Measurements from ENCODE around the gene MAP2K1.

DNA sequence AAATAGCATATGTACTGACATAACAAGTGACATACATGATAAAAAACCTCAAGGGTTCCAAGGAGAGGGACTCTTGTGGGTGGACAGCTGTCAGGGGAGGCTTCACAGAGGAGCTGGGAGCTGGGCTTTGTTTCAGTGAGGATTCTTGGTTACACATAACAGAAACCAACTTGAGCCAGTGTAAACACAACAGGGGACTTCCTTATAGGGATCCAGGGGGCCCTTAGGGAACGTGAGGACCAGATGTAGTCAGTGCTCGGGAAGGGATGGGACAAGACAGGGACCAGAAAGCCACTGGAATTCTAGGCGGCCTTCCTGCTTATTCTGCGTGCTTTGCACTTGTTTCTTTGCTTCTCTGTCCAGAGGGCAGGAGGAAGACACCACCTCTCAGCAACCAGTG is 75.9 kb downstream of the MAP2K1 start:
- TF ChIP-seq, protein P1, sequence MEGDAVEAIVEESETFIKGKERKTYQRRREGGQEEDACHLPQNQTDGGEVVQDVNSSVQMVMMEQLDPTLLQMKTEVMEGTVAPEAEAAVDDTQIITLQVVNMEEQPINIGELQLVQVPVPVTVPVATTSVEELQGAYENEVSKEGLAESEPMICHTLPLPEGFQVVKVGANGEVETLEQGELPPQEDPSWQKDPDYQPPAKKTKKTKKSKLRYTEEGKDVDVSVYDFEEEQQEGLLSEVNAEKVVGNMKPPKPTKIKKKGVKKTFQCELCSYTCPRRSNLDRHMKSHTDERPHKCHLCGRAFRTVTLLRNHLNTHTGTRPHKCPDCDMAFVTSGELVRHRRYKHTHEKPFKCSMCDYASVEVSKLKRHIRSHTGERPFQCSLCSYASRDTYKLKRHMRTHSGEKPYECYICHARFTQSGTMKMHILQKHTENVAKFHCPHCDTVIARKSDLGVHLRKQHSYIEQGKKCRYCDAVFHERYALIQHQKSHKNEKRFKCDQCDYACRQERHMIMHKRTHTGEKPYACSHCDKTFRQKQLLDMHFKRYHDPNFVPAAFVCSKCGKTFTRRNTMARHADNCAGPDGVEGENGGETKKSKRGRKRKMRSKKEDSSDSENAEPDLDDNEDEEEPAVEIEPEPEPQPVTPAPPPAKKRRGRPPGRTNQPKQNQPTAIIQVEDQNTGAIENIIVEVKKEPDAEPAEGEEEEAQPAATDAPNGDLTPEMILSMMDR (conservative IDR thresholded peaks at IDR 0.05): no peak
- no peak for TF ChIP-seq ZFX (IDR thresholded peaks at IDR 0.05)
